Psoas muscle (tissue), 8 donors: ENCODE results near the gene CDC26. TPM values are rescaled to one million over a fixed set of nuclear protein-coding genes. Genes with fewer than 3 reads are reported as not detected.

Experiments used
- ATAC-seq, 4 donors: fragments of 200-7000 bp; cut with Tn5 transposase; one replicate each; pipeline ENCODE4 v1.9.1; 2020; ENCODE audit warnings: moderate library complexity in 3 of 4, mild to moderate bottlenecking in 2 of 4
- DNase-seq, 2 donors: peaks; one replicate each; pipeline ENCODE4 v3.0.0-alpha.2; 2020
- H3K27ac ChIP-seq: fragments of 200-600 bp; one replicate; pipeline ENCODE4 v1.8.0; 2022
- H3K27me3 ChIP-seq, 3 donors: fragments of 200-600 bp in 1 of 3; one replicate each; pipeline versions ENCODE4 v1.6.1 to v1.8.0; 2013 to 2022; ENCODE audit warnings: low read length in 2 of 3, mild to moderate bottlenecking in 2 of 3, moderate library complexity in 1 of 3; ENCODE audit not compliant: insufficient read depth in 3 of 3
- H3K36me3 ChIP-seq, 2 donors: fragments of 200-600 bp in 1 of 2; one replicate each; pipeline versions ENCODE4 v1.6.1 to v1.8.0; 2013 to 2022; ENCODE audit warnings: low read depth in 1 of 2, mild to moderate bottlenecking in 1 of 2, moderate library complexity in 1 of 2; ENCODE audit not compliant: insufficient read depth in 1 of 2
- H3K4me1 ChIP-seq: fragments of 200-600 bp; one replicate; pipeline ENCODE4 v1.8.0; 2022
- H3K4me3 ChIP-seq: fragments of 200-600 bp; one replicate; pipeline ENCODE4 v1.8.0; 2022; ENCODE audit warnings: mild to moderate bottlenecking
- H3K9me3 ChIP-seq: fragments of 200-600 bp; one replicate; pipeline ENCODE4 v1.8.0; 2022
- CTCF ChIP-seq: fragments of 200-600 bp; IDR thresholded peaks from one replicate; pipeline ENCODE4 v1.8.0; 2022; ENCODE audit warnings: antibody characterized with exemption
- WGBS, 3 donors: extraction: QIAGEN DNeasy Blood & Tissue Kit; methylation state at CpG; one replicate each; pipeline versions ENCODE4 v1.1.6 to v1.1.7; 2013; 5-methylcytosine and 5-hydroxymethylcytosine counted together
- intact Hi-C, 2 donors: fragments of 100-400 bp; cut with DNase I; formaldehyde crosslinking; loops; one replicate each; pipeline versions ENCODE4 v1.11.0 to v1.14.2; 2022
- polyA plus RNA-seq, 3 donors: library from polyadenylated mRNA; stranded (reverse); fragments of 200-250 nt; gene quantifications; one replicate each; pipeline ENCODE4 v1.2.3, GENCODE V29; 2013
- total RNA-seq, 4 donors: library from RNA; stranded (reverse); fragmentation: NEBNext Ultra II Directional in 2 of 4; extraction: Animal tissue kit (Norgen Biotek cat#: 25700) in 2 of 4; gene quantifications; one replicate each; pipeline versions ENCODE4 v1.2.1 to v1.2.4, GENCODE V29; 2021 to 2023
- donor health status: healthy with polysubstance abuse.
- donor health status: DM: no; HTN: no; CAD: no; lungs with moderate emphysema.
- donor health status: Bipolar disorder and iron deficiency.
- donor health status: healthy.
- donor health status: DM: yes; HTN: yes; CAD: no.
- donor health status: DM: no; HTN: no; CAD: no.
- donor health status: DM: no; HTN: no; CAD: no.
- donor health status: DM: yes; HTN: yes; CAD: no.

The CDC26 gene
- total and polyA plus RNA-seq, 7 donors = 22.4 to 112 (median 25.6) TPM

GRCh38 chr9:113220467-113221002, 54.8 kb downstream of the CDC26 start:
- ATAC-seq (peak in 1 of 4 donors; percentile 1), DNase-seq (no peak)
- Histone ChIP-seq H3K27me3 (no peaks in the 10 kb centered on the region), H3K36me3 (peaks cover 0 to 10% of the 10 kb centered on the region in 2 donors), H3K4me3 (peak overlapping the region; percentile 79), H3K27ac (peak overlapping the region; percentile 91), H3K4me1 (peaks cover 22% of the 10 kb centered on the region), H3K9me3 (no peaks in the 10 kb centered on the region)
- no peak for TF ChIP-seq CTCF
- intact Hi-C loops = loop anchor here (2.0 kb wide), 1 partner anchor 54 kb away; the partner anchor contains the start of genes CDC26 (in 2 of the 2) and PRPF4 (in 2 of the 2)
- WGBS, 3 donors = 4 to 7% (median 4%) methylated on average over 11 of the region's 11 CpGs

GRCh38 chr9:113219969-113220368, 55.4 kb downstream of the CDC26 start:
- WGBS, 3 donors = 18 to 30% (median 20%) methylated on average over 1 of the region's 1 CpG
- Histone ChIP-seq H3K9me3 (no peaks in the 10 kb centered on the region), H3K27ac (peak overlapping the region; percentile 91), H3K4me3 (peak overlapping the region; percentile 79), H3K36me3 (peaks cover 0 to 10% of the 10 kb centered on the region in 2 donors), H3K27me3 (no peaks in the 10 kb centered on the region), H3K4me1 (peaks cover 22% of the 10 kb centered on the region)
- intact Hi-C loops = loop anchor here (2.0 kb wide), 1 partner anchor 55 kb away; the partner anchor contains the start of genes CDC26 (in 2 of the 2) and PRPF4 (in 2 of the 2)
- no peak for TF ChIP-seq CTCF
- ATAC-seq (no peak), DNase-seq (no peak)

GRCh38 chr9:113219186-113219936, 56.0 kb downstream of the CDC26 start:
- no peak overlapping the region for H3K27ac ChIP-seq
- DNase-seq (no peak), ATAC-seq (no peak)
- H3K4me3 ChIP-seq = peak overlapping the region; percentile 79
- H3K36me3 ChIP-seq = peaks cover 0 to 3% of the 10 kb centered on the region in 2 donors
- no peaks in the 10 kb centered on the region for H3K9me3 ChIP-seq
- H3K27me3 ChIP-seq = no peaks in the 10 kb centered on the region
- no peak for TF ChIP-seq CTCF
- 70 to 83% (median 77%) methylated on average over 3 of the region's 3 CpGs for WGBS, 3 donors
- H3K4me1 ChIP-seq = peaks cover 22% of the 10 kb centered on the region
- intact Hi-C loops = no loop called here

Other genes with a start within 250 kb of the CDC26 start
- 1 to 10 TPM in 3 of 4 donors, under 1 TPM in 1; 0.54 to 1.6 (median 1.5) TPM for gene ZFP37, start 218.8 kb downstream of the CDC26 start, total RNA-seq
- 1 to 10 TPM in 2 of 3 donors, under 1 TPM in 1; 0.77 to 1.2 (median 1.0) TPM for gene ZFP37, start 218.8 kb downstream of the CDC26 start, polyA plus RNA-seq
- gene SLC31A2, start 124.6 kb downstream of the CDC26 start, total RNA-seq = 10 to 100 TPM in 3 of 4 donors, 1 to 10 TPM in 1; 10.0 to 21.5 (median 16.2) TPM
- 10 to 100 TPM; 11.5 to 35.4 (median 31.7) TPM for gene SLC31A2, start 124.6 kb downstream of the CDC26 start, polyA plus RNA-seq
- 10 to 100 TPM; 13.6 to 18.4 (median 17.9) TPM for gene FKBP15, start 54.3 kb downstream of the CDC26 start, total RNA-seq
- gene FKBP15, start 54.3 kb downstream of the CDC26 start, polyA plus RNA-seq = 10 to 100 TPM; 10.5 to 15.8 (median 11.0) TPM
- gene SLC31A1, start 54.0 kb downstream of the CDC26 start, total RNA-seq = 1 to 10 TPM; 4.1 to 6.7 (median 4.8) TPM
- gene SLC31A1, start 54.0 kb downstream of the CDC26 start, polyA plus RNA-seq = 10 to 100 TPM in 1 of 3 donors, 1 to 10 TPM in 2; 3.3 to 10.2 (median 9.5) TPM
- gene PRPF4, start 86 bp upstream of the CDC26 start, total RNA-seq = 10 to 100 TPM; 10.9 to 22.5 (median 19.8) TPM
- 10 to 100 TPM; 12.2 to 33.4 (median 30.4) TPM for gene PRPF4, start 86 bp upstream of the CDC26 start, polyA plus RNA-seq
- gene RNF183, start 27.8 kb upstream of the CDC26 start, total RNA-seq = not detected
- under 1 TPM in 1 of 3 donors, not detected in 2; 0.05 TPM for gene RNF183, start 27.8 kb upstream of the CDC26 start, polyA plus RNA-seq
- 1 to 10 TPM; 1.7 to 6.9 (median 2.4) TPM for gene WDR31, start 64.7 kb upstream of the CDC26 start, total RNA-seq
- gene WDR31, start 64.7 kb upstream of the CDC26 start, polyA plus RNA-seq = 1 to 10 TPM in 1 of 3 donors, under 1 TPM in 2; 0.66 to 2.7 (median 0.76) TPM
- not detected for gene BSPRY, start 74.0 kb upstream of the CDC26 start, total RNA-seq
- gene BSPRY, start 74.0 kb upstream of the CDC26 start, polyA plus RNA-seq = under 1 TPM in 2 of 3 donors, not detected in 1; 0.03 TPM
- 10 to 100 TPM in 1 of 4 donors, 1 to 10 TPM in 3; 7.3 to 11.5 (median 8.6) TPM for gene HDHD3, start 101.4 kb upstream of the CDC26 start, total RNA-seq
- 10 to 100 TPM in 2 of 3 donors, 1 to 10 TPM in 1; 7.0 to 14.9 (median 12.2) TPM for gene HDHD3, start 101.4 kb upstream of the CDC26 start, polyA plus RNA-seq
- 10 to 100 TPM; 13.1 to 29.0 (median 19.8) TPM for gene ALAD, start 125.7 kb upstream of the CDC26 start, total RNA-seq
- 10 to 100 TPM; 13.7 to 43.1 (median 17.3) TPM for gene ALAD, start 125.7 kb upstream of the CDC26 start, polyA plus RNA-seq
- 10 to 100 TPM; 29.8 to 50.4 (median 38.5) TPM for gene POLE3, start 135.1 kb upstream of the CDC26 start, total RNA-seq
- gene POLE3, start 135.1 kb upstream of the CDC26 start, polyA plus RNA-seq = 100 to 1,000 TPM in 1 of 3 donors, 10 to 100 TPM in 2; 45.4 to 173 (median 98.5) TPM
- under 1 TPM in 1 of 4 donors, not detected in 3; 0.73 TPM for gene C9orf43, start 135.2 kb upstream of the CDC26 start, total RNA-seq
- under 1 TPM in 2 of 3 donors, not detected in 1; 0.07 to 0.79 TPM for gene C9orf43, start 135.2 kb upstream of the CDC26 start, polyA plus RNA-seq
- 10 to 100 TPM; 10.6 to 38.1 (median 18.3) TPM for gene RGS3, start 188.2 kb upstream of the CDC26 start, total RNA-seq
- gene RGS3, start 188.2 kb upstream of the CDC26 start, polyA plus RNA-seq = 10 to 100 TPM in 2 of 3 donors, 1 to 10 TPM in 1; 7.1 to 18.4 (median 12.8) TPM